HG03439 (cell line): ENCODE measurements around the gene ATAT1.

Experiments
- ATAC-seq: cut with Tn5 transposase; IDR thresholded peaks from one replicate; pipeline ENCODE4 v1.9.1; 2021; ENCODE audit warnings: mild to moderate bottlenecking, moderate library complexity; ENCODE audit not compliant: unreplicated experiment

The ATAT1 gene

DNA sequence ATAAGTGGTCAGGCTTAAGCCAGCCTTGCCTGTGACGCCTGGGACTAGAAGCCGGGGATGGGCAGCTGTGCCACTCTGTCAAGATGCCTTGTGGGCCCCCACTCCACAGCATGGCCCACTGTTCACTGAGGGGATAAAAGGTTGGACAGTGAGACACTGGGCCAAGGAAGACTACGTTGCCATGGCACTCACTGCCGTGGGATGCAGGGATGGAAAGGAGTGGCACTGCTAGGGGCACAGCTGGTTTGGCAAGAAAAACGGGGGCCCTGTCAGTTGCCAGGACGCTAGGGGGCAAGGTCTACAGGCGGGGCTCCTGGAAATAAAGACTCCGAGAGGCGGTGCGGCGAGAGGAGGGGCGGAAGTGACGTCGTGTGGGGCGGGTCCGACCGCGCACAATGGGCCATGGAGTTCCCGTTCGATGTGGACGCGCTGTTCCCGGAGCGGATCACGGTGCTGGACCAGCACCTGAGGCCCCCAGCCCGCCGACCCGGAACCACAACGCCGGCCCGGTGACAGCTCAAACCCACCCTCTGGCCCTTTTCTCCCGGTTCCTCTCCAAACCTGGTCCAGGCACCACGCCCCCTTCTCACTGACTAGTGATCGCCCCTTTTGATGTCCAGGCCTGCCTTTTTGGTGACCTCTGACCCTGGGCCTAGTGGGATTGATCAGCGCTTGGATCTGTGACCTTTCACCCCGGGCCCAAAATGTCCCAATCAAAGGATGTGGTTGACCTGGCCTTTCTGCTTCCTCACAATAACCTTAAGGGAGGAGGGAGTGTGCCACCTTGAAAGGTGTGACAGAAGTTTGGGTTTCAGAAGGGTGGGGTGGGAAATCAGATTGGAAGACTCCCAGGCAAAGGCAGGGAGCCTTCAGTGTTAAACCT is at the start of gene ATAT1:
ATAT1 (plus strand) TSS at position 391 of the 883 bp plus-strand sequence.
- ATAC-seq, result peak; percentile 83

DNA sequence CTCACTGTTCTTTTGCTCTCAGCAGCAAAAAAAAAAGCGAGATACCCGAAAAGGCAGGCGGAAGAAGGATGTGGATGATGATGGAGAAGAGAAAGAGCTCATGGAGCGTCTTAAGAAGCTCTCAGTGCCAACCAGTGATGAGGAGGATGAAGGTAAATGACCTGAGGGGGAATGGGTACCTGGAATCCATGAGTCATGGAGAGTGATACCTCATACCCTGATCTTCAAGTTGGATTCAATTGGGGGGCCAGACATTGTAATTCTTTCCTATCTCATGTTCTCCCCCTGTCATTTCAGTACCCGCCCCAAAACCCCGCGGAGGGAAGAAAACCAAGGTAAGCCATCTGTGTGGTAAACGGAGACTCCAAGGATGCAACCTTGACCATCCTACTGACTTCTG is 48.6 kb upstream of the ATAT1 start:
- ATAC-seq, result no peak

DNA sequence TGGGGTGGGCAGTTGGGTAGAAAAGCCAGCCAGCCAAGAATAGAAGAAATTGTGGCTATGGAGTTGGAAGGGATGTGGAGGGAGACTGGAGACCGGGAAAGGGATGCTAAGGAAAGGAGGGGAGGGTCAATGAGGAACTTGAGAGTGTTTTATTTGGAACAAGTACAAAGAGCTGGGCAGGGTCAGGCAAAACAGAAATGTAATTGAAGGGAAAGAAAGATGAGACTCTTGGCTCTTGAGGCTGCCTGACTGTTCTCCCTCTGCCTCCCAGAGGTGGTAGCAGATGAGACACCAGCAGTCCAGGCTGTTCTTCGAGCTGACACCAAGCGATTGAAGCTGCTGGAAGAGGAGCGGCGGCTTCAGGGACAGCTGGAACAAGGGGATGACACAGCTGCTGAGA is 42.8 kb upstream of the ATAT1 start:
- no peak for ATAC-seq

DNA sequence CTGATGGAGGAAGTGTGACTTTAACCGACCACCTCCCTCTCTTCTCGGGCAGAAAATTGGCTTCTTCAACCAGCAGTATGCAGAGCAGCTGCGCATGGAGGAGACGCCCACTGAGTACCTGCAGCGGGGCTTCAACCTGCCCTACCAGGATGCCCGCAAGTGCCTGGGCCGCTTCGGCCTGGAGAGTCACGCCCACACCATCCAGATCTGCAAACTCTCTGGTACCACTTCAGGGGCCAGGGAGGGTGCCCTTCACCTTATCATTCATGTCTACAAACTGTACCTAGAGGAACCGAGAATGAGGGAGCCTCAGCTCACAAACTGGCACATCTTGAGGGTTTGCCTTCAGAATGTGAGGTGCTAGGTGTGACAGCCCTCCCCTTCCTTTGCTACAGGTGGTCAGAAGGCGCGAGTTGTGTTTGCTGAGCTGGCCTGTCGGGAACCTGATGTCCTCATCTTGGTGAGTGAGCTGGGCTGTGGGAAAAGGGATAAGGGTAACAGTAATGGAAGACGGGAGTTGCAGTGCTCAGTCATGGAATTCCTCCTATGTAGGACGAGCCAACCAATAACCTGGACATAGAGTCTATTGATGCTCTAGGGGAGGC is 36.8 kb upstream of the ATAT1 start:
- ATAC-seq, result no peak

DNA sequence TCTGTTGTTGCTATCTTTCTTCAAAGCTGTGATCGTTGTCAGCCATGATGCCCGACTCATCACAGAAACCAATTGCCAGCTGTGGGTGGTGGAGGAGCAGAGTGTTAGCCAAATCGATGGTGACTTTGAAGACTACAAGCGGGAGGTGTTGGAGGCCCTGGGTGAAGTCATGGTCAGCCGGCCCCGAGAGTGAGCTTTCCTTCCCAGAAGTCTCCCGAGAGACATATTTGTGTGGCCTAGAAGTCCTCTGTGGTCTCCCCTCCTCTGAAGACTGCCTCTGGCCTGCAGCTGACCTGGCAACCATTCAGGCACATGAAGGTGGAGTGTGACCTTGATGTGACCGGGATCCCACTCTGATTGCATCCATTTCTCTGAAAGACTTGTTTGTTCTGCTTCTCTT is 36.2 kb upstream of the ATAT1 start:
- ATAC-seq, result no peak

DNA sequence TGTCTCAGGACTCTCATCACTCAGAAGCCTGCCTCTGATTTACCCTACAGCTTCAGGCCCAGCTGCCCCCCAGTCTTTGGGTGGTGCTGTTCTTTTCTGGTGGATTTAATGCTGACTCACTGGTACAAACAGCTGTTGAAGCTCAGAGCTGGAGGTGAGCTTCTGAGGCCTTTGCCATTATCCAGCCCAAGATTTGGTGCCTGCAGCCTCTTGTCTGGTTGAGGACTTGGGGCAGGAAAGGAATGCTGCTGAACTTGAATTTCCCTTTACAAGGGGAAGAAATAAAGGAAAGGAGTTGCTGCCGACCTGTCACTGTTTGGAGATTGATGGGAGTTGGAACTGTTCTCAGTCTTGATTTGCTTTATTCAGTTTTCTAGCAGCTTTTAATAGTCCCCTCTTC is 35.7 kb upstream of the ATAT1 start:
- no peak for ATAC-seq

DNA sequence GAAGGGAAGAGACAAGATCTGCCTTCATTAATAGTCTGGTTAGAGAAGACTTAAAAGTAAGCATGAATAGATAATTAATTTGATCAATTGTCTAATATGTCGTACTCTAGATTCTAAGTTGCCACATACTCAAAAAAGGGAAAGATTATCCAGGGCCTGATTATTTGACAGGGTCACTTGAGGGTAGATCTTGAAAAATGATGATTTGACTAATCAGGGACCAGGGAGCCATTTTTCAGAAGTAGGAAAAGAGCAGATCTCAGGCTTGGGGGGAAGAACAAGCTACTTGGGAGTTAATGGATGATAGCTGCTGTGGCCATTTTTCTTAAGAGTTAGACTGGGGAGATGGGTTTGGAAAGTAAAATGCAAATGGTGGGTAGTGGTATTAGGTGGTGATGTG is 34.4 kb upstream of the ATAT1 start:
- ATAC-seq, result no peak

DNA sequence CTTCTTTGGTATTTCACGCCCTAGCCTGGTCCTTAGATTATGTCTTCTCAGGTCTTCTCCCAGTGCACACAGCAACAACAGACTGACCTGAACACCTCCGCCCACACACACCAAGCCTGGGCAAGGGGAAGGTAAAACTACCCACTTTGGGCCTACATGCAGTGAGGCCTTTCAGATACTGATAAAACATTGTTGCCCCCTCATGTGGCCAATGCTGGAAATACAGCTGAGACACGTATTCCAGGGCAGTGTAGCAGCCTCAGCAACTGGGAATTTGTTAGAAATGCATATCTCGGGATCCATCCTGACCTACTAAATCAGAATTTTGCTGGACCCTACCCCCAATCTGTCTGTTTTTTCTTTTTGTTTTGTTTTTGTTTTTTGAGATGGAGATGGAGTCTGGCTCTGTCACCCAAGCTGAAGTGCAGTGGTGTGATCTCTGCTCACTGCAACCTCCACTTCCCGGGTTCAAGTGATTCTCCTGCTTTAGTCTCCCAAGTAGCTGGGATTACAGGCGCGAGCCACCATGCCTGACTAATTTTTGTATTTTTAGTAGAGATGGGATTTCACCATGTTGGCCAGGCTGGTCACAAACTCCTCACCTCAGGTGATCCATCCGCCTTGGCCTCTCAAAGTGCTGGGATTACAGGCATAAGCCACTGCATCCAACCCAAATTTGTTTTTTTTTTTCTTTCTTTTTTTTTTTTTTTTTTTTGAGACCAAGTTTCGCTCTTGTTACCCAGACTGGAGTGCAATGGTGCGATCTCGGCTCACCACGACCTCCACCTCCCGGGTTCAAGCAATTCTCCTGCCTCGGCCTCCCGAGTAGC is 29.1 kb upstream of the ATAT1 start:
- peak; percentile 60 for ATAC-seq

DNA sequence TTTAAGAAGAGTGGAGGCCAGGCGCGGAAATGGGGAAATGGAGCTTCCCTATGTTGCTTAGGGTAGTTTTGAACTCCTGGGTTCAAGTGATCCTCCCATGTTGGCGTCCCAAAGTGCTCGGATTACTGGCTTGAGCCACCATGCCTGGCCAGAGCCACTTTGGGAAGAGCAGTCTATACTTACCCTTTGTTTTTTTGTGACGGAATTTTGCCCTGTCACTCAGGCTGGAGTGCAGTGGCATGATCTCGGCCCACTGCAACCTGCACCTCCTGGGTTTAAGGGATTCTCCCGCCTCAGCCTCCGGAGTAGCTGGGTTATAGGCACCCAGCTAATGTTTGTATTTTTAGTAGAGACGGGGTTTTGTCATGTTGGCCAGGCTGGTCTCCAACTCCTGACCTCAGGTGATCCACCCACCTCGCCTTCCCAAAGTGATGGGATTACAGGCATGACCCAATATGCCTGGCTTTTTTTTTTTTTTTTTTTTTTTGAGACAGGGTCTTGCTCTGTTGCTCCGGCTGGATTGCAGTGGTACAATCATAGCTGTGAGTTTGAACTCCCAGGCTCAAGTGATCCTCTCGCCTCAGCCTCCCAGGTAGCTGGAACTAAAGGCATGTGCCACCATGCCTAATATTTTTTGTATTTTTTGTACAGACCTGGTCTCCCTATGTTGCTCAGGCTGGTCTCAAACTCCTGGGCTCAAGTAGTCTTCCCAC is 27.6 kb upstream of the ATAT1 start:
- no peak for ATAC-seq

DNA sequence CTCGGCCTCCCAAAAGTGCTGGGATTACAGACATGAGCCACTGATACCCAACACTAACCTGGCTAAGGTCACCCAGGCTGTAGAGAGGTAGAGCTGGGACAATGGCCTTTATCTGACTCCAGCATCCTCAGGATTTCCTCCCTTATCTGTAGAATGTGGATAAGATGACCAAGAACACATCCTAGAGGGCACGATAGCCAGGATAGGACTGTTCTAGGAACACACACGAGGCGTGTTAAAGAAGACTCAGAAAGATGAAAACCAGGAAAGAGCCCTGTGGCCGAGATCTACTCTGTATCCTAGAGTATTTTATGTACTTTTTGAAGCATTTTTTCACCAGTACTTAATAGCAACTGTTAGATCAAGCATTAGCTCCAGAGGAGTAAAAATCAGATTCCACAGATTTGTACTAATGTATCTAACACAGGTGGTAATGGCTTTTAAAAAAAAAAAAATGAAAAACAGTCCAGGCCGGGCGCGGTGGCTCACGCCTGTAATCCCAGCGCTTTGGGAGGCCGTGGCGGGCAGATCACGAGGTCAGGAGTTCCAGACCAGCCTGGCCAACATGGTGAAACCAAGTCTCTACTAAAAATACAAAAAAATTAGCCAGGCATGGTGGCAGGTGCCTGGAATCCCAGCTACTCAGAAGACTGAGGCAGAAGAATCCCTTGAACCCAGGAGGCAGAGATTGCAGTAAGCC is 26.9 kb upstream of the ATAT1 start:
- no peak for ATAC-seq

DNA sequence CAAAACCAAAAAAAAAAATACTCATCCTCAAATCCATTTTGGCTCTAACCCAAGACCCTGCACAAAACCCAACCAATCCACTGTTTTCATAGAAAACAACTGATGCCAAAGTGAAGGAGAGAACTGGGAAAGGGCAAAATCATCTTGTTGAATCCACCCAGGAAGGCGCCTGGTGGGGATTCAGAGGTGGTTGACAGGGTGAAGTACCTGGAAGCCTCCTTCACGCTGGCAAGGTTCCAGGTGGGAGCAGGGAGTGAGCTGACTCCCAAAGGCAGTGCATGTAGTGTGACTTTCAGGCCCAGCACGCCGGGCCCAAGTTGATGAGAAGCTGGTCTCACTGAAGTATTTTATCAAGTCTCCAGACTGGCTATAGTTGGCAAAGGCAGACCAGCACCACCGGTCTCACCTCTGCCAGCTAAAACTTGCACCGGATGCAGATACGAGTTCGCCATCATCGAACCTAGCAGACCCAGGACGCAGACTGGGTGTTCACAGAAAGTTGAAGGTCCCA is 26.2 kb upstream of the ATAT1 start:
- no peak for ATAC-seq

DNA sequence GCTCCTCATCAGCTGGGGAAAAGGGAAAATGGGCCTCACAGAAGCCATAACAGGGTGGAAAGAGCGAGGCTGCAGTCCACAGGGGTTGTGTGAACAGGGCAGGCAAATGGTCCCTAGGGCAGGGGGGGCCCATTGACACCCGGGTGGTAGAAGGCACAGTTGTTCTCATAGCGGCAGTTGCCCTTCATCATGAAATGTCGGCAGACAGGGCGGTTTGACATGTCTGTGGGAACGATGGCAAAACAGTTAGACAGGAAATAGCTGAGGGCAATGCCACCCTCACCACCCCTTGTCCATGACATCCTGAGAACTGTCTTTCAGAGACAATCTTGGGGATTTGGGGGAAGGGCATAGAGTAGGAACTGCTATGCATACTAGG is 25.2 kb upstream of the ATAT1 start:
- ATAC-seq, result no peak

DNA sequence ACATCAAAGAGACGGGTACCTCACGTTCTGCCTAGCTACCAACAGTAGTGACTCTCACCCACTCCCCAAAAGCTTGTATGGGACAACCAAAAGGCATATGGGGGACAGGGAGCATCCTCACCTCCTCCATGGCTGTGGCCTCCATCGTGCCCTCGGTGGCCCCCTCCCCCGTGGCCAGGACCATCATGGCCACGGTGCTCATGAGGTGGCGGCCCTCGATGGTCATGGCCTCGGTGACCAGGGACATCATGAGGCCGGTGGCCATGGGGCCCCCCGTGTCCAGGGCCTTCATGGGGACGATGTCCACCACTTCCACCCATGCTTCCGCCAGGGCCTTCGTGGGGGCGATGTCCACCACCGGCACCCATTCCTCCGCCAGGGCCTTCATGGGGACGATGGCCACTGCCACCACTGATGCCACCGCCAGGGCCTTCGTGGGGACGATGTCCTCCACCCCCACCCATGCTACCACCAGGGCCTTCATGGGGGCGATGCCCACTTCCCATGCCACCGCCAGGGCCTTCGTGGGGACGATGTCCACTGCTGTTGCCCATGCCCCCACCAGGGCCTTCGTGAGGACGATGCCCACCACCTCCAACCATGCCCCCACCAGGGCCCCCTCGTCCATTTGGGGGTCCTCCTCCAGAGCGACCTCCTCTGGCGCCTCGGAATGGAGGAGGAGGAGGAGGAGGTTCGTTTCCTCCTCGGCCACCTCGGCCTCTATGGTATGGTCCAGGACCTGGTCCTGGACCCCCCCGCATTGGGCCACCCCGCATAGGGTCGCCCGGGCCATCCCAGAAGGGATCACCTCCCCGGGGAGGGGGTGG is 24.6 kb upstream of the ATAT1 start:
- ATAC-seq, result no peak

DNA sequence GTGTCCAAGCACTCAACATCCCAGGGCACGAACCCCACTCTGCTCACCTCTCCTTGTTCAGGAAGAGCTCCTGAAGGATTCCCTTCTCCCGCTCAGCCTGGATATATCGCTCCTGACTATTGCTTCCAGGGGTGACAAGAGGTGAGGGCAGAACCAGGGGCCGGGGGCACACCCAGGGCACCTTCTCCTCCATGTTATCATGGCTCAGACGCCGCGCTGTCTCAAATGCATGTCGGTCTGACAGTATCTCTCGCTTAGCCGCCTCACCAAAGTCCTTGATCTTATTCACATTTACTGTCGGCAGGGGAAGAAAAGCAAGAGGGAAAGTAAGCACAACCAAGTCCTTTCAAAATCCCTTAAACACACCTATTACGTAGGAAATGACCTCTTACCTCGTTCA is 22.7 kb upstream of the ATAT1 start:
- ATAC-seq, result no peak

DNA sequence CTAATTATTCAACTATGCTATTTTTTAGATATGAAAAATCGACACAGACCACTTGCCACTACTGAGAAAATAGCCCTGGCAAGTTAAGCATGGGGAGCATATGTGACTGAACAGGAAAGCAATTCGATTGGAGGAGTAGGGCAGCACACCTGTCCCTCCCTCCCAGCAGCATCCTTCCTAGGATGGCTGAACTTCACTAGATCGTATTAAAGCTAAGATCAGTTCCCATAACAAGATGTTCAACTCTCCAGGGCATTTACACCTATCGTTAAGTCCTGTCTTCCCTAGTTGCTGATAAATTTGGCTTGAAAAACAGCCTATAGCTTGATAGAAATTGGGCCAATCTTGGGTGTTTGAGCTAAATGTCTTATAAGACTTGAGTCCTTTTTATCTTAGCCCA is 16.6 kb upstream of the ATAT1 start:
- no peak for ATAC-seq

DNA sequence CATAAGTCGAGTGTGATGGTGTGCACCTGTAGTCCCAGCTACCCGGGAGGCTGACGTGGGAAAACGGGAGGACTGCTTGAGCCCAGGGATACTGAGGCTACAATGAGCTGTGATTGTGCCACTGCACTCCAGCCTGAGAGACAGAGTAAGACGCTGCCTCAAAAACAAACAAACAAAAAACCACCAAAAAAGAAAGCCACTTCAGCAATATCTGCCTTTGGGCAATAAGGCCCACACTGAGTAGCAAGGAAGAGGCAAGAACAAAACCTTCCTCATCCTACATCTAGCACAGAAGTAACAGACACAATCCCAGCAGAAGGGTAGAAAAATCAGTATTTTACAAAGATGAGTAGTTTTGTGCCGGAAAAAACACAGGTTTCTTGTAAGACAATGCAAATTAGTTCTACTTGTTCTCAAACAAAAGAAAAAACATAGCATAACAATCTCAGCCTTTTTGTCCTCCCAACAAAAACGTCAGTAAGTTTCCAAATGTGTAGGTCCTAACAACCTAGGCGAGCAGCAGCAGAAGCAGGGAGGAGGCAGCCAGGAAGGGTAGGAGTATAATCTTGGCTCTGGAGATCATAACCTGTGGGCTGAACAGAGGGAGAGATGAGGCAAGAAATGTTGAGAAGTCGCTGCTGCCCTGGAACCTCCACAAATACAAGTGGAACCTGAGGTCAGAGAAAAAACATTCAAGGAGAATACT is 15.4 kb upstream of the ATAT1 start:
- ATAC-seq, result no peak

DNA sequence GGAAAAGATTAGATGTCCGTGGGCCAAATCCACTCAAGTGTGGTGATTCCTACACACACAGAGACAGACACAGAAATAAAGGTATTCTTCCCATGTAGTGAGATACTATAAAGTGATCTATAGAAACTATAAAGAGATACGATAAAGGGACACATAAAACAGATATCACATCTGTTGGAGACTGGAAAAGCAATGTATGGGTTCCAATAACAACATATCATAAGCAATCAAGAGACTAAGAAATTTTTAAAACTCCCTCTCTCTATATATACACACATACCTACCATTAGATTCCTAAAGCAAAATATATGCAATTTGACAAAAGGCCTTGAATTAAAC is 14.8 kb upstream of the ATAT1 start:
- no peak for ATAC-seq

DNA sequence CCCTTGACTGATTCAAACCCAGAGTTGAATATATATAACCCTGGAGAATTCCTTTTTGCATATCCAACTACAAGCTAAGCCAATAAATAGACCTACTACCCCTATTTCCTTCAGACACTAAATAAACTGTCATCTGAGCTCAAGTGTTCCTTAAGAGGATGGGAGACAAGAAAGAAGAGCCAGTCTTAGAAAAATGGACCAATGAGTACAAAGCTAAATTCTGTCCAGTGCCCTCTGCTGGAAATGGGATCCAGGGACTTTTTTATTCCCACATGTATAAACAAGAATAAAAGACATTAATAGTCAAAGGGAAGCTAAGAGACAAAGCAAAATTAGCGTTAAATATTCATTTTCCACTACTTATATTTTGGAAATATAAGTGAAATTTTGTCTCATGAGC is 14.5 kb upstream of the ATAT1 start:
- ATAC-seq, result no peak

DNA sequence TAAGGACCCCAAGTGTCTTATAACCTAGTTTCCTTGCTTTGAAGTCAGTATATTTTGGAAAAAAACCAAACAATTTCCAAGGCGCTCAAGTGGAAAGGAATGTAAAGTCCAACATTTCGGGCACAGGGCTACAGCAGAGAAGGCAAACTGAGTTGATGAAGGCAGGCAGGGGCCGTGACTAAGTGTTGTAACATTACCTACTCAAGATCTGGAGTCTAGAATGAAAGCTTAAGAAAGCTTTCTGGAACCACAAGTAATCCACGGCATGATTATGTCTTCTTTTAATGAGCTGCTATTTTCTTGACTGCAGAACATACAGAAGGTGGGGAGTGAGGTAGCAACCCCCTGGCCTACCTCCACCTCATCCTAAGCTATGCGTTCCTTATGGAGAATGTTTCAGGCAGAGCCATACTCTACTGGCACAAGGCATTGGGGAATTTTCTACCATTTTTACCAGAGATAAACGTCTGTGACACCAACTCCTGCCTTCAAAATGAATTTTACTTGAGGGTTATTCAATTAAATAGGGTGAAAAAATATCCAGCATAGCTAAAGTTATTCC is 13.9 kb upstream of the ATAT1 start:
- no peak for ATAC-seq
